GM20431 (cell line): ENCODE measurements around the gene AAK1.

Experiments used
- in situ Hi-C: fragments of 300-500 bp; cut with MseI, MboI; formaldehyde crosslinking; loops from one replicate; pipeline ENCODE4 v1.15.0; 2020; ENCODE audit warnings: low sequenced_read_pairs; ENCODE audit not compliant: unreplicated experiment

AAK1 gene

GRCh38 chr2:69604836-69605235 is 38.7 kb downstream of the AAK1 start:
- in situ Hi-C loops = no loop called here

- in situ Hi-C loops = no loop called here
These were observed 39.4 kb downstream of the AAK1 start for GRCh38 chr2:69604026-69604678.

DNA sequence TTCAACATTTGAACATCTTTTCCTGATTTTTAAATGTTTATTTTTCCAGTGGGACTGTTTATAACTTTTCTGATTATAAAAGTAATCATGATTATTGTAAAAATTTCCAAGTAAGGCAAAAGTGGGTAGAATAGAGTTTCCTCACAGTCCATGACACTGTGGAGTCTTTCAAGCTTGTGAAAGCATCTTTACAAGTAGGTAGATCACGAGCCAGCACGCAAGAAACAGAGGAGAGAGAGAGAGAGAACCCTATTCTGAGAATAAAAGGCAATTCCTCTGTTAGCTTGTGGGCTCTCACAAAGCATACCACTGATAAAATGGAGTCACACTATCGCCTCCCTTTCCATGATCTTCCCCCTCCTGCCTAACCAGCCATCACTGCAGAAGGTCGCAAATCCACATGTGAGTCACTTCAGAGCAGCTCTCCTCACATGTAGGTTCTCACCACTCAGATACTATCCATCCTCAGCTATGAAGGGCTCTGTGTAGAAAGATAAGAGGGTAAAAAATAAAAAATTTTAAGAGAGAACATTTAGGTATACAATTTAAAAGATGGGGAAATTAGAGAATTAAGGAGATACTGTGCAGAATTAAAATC is 40.3 kb downstream of the AAK1 start:
- in situ Hi-C loops = no loop called here

- in situ Hi-C loops = no loop called here
These were observed 42.3 kb downstream of the AAK1 start for GRCh38 chr2:69601179-69601612.

- in situ Hi-C loops = no loop called here
These were observed 43.1 kb downstream of the AAK1 start for GRCh38 chr2:69600425-69600824.

DNA sequence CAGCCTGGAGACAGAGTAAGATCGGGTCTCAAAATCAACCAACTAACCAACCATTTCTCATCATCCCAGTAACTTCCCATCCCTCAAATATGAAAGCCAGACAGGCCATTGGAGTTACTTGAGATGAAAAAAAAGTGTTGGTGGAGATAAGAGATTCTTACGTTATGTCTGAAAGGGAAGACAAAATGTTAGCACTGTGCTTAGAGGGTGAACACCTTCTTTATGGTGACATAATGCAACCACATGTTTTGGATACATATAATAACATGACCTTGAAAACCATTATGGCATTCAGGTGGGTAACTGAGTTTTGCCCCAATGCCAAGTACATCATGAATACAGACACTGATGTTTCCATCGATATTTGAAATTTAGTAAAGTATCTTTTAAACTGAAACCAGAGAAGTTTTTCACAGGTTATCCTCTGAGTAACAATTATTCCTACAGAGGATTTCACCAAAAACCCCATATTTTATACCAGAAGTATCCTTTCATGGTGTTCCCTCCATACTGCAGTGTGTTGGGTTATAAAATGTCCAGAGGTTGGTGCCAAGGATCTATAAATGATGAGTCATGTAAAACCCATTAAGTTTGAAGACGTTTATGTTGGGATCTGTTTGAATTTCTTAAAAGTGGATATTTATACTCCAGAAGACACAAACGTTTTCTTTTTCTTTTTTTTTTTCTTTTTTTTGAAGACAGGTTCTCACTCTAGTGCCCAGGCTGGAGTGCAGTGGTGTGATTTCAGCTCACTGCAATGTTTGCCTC is 45.5 kb downstream of the AAK1 start:
- in situ Hi-C loops = no loop called here

DNA sequence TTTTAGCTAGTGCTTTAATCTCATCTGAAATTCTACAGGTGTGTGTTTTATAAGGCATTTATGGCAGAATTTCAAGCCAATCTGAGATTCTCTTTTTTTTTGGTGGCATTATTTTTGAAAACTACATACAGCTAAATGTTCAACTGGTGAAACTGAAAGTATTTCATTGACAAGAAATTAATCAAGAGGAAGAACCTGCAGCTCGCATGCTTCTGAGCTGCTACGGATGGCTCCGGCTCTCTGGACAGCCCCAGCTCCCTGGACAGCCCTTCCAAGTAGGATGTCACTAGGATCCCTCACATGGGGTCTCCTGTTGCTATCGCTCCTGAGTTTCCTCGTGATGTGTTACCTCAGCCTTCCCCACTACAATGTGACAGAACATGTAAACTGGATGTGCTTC is 46.4 kb downstream of the AAK1 start:
- in situ Hi-C loops = no loop called here

DNA sequence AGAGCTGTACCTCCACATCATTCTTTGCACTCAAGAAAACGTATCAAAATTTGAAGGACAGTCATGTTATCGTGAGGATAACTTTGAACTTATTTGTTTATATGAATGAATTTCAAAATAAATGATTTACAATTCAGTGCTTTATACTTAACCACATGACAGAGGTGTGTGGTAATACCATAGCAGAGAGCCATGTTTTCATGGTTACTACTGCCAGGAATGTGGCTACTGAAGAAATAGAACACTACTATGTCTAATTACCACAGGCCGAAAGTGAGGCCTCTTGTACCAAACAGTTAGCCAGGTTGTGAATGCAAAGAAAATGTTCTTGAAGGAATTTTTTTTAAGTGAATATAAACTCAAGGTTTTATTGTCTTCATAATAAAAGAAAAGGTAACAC is 49.2 kb downstream of the AAK1 start:
- in situ Hi-C loops = no loop called here

- in situ Hi-C loops = no loop called here
These were observed 51.0 kb downstream of the AAK1 start for GRCh38 chr2:69592511-69592910.

- in situ Hi-C loops = no loop called here
These were observed 53.4 kb downstream of the AAK1 start for GRCh38 chr2:69589973-69590652.

DNA sequence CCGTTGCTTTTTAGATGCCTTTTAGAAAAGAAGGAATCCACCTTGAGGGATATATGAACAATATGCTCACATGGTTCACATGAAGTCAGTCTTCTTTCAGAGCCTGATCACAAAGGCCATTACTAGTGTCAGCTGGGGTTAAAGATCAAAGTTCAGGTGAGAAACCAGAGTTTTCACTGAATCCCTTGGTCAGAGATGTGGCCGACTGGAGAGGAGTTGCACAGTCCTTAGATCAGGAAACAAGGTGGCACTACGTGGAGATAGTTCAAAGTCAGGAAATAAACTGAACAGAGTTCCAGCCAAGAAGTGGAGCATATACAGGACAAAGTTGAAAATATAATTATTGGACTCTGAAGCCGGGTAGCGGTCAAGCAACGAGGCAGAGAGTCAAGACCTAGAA is 54.6 kb downstream of the AAK1 start:
- in situ Hi-C loops = no loop called here

DNA sequence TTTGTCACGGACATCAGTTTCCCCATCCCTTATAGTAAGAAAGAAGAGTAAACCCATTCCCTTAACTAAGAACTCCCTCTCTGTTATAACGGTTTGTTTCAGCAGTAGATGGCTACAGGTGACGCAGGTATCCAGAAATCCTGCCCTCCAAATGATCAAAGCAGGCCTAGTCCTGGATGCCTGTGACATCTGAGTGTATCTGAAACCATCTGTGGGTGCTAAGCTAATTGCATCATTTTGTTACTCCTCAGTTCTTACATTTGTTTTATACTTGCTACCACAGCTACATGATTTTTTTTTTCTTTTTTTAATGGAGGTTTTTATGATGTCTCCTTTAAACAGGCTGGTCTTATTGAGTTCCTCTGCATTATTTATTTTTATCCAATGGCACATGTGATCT is 55.1 kb downstream of the AAK1 start:
- in situ Hi-C loops = no loop called here

DNA sequence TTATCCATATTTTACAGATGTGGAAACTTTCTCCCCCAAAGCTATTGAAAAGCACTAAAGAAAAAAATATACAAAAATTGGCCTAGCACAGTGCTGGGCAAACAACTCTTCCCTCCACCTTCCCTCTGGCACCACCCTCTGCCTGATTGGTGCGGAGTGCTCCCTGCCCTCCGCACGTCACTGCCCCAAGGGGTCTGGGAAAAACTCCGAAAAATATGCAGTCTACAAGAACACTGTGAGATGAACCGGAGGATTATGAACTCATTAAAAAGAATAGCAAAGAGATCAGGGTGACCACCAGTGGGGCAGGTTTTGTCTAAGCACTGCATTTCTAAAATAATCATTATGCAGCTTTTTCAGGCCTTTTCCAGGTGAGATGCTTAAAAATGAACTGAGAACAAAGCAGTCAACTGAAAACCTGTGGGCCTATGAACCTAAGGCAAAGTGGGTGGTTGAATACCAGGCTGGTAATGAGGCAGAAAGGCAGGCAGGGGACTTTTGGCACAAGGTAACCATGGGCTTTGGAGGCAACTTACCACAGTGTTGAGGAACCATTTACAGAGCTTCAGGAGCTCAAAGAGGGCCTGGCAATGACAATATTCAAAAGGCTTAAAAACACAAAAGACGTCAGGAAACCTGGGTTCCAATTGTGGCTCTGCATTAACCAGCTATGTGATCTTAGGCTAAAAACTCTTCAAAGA is 57.5 kb downstream of the AAK1 start:
- in situ Hi-C loops = no loop called here

GRCh38 chr2:69584127-69584889 is 59.2 kb downstream of the AAK1 start:
- in situ Hi-C loops = no loop called here

- in situ Hi-C loops = no loop called here
These were observed 60.2 kb downstream of the AAK1 start for GRCh38 chr2:69583321-69583833.

DNA sequence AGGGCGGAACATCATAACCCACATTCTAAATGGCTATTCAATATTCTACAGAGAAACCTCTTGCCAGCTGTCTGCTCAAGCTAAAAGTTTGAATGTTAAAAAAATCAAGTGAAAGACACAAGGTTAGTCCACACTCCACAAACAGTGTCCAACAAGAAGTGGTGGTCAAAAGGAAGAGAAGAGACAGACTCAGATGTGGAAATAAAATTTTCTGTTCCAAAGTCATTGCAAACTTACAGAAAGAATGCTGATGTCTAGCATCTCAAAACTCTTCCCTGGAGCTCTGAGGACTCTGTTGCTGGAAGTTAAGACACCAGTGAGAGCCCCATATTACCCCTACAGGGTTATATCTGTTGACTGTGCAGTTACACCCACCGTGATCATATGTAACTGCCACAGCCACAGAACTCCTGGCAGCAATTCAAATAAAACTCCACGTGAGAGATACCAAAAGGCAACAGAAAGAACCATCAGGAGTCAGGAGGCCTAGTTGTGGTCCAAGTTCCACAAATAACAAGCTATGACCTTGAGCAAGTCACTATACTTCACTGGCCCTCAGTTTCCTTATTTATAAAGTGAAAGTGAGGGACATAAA is 60.9 kb downstream of the AAK1 start:
- in situ Hi-C loops = no loop called here

GRCh38 chr2:69581774-69582581 is 61.6 kb downstream of the AAK1 start:
- in situ Hi-C loops = no loop called here

GRCh38 chr2:69580486-69580885 is 63.1 kb downstream of the AAK1 start:
- in situ Hi-C loops = no loop called here
